Lower leg skin (tissue), 3 donors: Measurements from ENCODE around the gene ZNF428.

Experiments
- CTCF ChIP-seq, 3 donors: fragments of 450-650 bp; IDR thresholded peaks; one replicate each; pipeline ENCODE4 v1.5.1; 2016; ENCODE audit warnings: antibody characterized with exemption in 3 of 3, mild to moderate bottlenecking in 3 of 3, moderate library complexity in 2 of 3
- POLR2A ChIP-seq, 2 donors: fragments of 450-650 bp; IDR thresholded peaks; one replicate each; pipeline ENCODE4 v1.6.1; 2016 to 2017; ENCODE audit warnings: antibody characterized with exemption in 2 of 2, mild to moderate bottlenecking in 1 of 2, moderate library complexity in 1 of 2

GRCh38 chr19:43607238-43608205, 11.9 kb downstream of the ZNF428 start:
- no peak for TF ChIP-seq CTCF (IDR thresholded peaks at IDR 0.05)
- TF ChIP-seq POLR2A (IDR thresholded peaks at IDR 0.05) = no peak
